A673 (cell line): ENCODE results near the gene CHCHD6. TPM values are rescaled to one million over a fixed set of nuclear protein-coding genes. Genes with fewer than 3 reads are reported as not detected.

Experiments used
- BruUV-seq: library from RNA; stranded (reverse); fragments of 400-500 nt; replicated peaks from 2 replicates; lab custom pipeline; 2021; lab: Mats Ljungman, UMichigan
- CTCF ChIA-PET: fragments of 300-600 bp; sonication (Branson Sonifier 250); formaldehyde crosslinking; loops from one replicate; lab custom pipeline; 2022; ENCODE audit warnings: antibody characterized with exemption; lab: Charles Lee
- POLR2A ChIA-PET: fragments of 300-600 bp; sonication (Branson Sonifier 250); formaldehyde crosslinking; loops from one replicate; lab custom pipeline; 2022; ENCODE audit warnings: antibody characterized with exemption; ENCODE audit not compliant: low non-redundant PET; lab: Charles Lee
- DNase-seq: peaks from one replicate; pipeline ENCODE4 v3.0.0-alpha.2; 2015; ENCODE audit warnings: low spot score
- H3K27ac ChIP-seq: fragments of 200-600 bp; sonication (generic); 2 replicates; pipeline ENCODE4 v1.5.1; 2016; ENCODE audit warnings: mixed run types, low read depth, mild to moderate bottlenecking, mixed read lengths, antibody characterized with exemption, low read length; ENCODE audit not compliant: poor library complexity, severe bottlenecking
- H3K27me3 ChIP-seq: fragments of 200-600 bp; sonication (generic); replicated peaks from 2 replicates; pipeline ENCODE4 v1.6.1; 2017; ENCODE audit warnings: mixed run types, low read depth, mild to moderate bottlenecking, mixed read lengths, antibody characterized with exemption, low read length; ENCODE audit not compliant: insufficient read depth, poor library complexity
- H3K36me3 ChIP-seq: fragments of 200-600 bp; sonication (generic); 2 replicates; pipeline ENCODE4 v1.6.1; 2016; ENCODE audit warnings: mixed run types, mild to moderate bottlenecking, mixed read lengths, antibody characterized with exemption, low read length; ENCODE audit not compliant: insufficient read depth, poor library complexity, severe bottlenecking
- H3K4me1 ChIP-seq: fragments of 200-600 bp; sonication (generic); 2 replicates; pipeline ENCODE4 v1.6.1; 2017; ENCODE audit warnings: mixed run types, mild to moderate bottlenecking, mixed read lengths, antibody characterized with exemption, low read length; ENCODE audit not compliant: insufficient read depth, poor library complexity, severe bottlenecking
- H3K4me3 ChIP-seq: fragments of 200-600 bp; sonication (generic); 2 replicates; pipeline ENCODE4 v1.5.1; 2016; ENCODE audit warnings: low read depth, mixed run types, mild to moderate bottlenecking, mixed read lengths, low read length; ENCODE audit not compliant: poor library complexity, severe bottlenecking
- H3K9me3 ChIP-seq: fragments of 200-600 bp; sonication (generic); 2 replicates; pipeline ENCODE4 v1.6.1; 2016; ENCODE audit warnings: mixed run types, low read depth, mild to moderate bottlenecking, mixed read lengths, antibody characterized with exemption, low read length; ENCODE audit not compliant: poor library complexity, severe bottlenecking
- EZH2 ChIP-seq: fragments of 200-600 bp; sonication (generic); IDR thresholded peaks from 2 replicates; pipeline ENCODE4 v1.6.1; 2017; ENCODE audit warnings: borderline replicate concordance, low read depth, mild to moderate bottlenecking, mixed read lengths, antibody characterized with exemption, low read length; ENCODE audit not compliant: poor library complexity, severe bottlenecking
- intact Hi-C: fragments of 100-400 bp; cut with micrococcal nuclease; formaldehyde crosslinking; loops from one replicate; pipeline ENCODE4 v1.10.0; 2022; ENCODE audit not compliant: unreplicated experiment
- total RNA-seq: library from RNA; stranded (reverse); gene quantifications from 2 replicates; pipeline ENCODE4 v1.2.3, GENCODE V29; 2021
- TF ChIP-seq, protein P1 (sequence below): fragments of 300-800, 200-600 bp; sonication (generic); conservative IDR thresholded peaks from 2 replicates; pipeline ENCODE4 v1.5.1; 2017; ENCODE audit warnings: low read depth, mild to moderate bottlenecking, antibody characterized with exemption, low read length, moderate library complexity, mixed read lengths

The CHCHD6 gene
- total RNA-seq, 1 experiment from 2014 or later = 23.3 TPM

DNA sequence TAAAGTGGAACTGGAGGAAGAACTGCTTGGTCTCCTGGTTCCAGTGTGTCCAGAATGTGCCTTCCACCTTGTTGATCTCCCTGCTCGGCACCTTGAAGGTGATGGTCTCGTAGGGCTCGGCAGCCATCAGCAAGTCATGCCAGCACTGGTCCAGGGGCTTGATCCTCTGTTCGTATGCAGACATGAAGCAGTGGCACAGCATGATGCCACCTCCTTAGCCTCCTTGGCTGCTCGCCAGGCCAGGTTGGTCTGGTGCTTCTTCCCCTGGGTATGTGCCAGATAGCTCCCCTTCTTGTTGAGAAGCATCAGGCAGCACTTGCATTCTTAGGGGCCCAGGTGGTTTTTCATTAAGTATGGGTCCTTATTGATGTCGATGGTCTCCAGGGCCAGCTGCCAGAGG, 31.3 kb upstream of the CHCHD6 start:
- Histone ChIP-seq H3K4me1 (no peaks in the 10 kb centered on the region), H3K4me3 (no peak overlapping the region), H3K27ac (no peak overlapping the region), H3K27me3 (no peaks in the 10 kb centered on the region), H3K36me3 (no peaks in the 10 kb centered on the region), H3K9me3 (peaks cover 6% of the 10 kb centered on the region)
- DNase-seq = no peak
- ChIA-PET CTCF (no interaction called here), POLR2A (no interaction called here)
- TF ChIP-seq EZH2 = no peak
- TF ChIP-seq, protein P1, sequence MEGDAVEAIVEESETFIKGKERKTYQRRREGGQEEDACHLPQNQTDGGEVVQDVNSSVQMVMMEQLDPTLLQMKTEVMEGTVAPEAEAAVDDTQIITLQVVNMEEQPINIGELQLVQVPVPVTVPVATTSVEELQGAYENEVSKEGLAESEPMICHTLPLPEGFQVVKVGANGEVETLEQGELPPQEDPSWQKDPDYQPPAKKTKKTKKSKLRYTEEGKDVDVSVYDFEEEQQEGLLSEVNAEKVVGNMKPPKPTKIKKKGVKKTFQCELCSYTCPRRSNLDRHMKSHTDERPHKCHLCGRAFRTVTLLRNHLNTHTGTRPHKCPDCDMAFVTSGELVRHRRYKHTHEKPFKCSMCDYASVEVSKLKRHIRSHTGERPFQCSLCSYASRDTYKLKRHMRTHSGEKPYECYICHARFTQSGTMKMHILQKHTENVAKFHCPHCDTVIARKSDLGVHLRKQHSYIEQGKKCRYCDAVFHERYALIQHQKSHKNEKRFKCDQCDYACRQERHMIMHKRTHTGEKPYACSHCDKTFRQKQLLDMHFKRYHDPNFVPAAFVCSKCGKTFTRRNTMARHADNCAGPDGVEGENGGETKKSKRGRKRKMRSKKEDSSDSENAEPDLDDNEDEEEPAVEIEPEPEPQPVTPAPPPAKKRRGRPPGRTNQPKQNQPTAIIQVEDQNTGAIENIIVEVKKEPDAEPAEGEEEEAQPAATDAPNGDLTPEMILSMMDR = no peak
- BruUV-seq = no TSS peak
- intact Hi-C loops = loop anchor here (10.0 kb wide), 1 partner anchor 312 kb away; the partner anchor contains the start of gene PLXNA1

DNA sequence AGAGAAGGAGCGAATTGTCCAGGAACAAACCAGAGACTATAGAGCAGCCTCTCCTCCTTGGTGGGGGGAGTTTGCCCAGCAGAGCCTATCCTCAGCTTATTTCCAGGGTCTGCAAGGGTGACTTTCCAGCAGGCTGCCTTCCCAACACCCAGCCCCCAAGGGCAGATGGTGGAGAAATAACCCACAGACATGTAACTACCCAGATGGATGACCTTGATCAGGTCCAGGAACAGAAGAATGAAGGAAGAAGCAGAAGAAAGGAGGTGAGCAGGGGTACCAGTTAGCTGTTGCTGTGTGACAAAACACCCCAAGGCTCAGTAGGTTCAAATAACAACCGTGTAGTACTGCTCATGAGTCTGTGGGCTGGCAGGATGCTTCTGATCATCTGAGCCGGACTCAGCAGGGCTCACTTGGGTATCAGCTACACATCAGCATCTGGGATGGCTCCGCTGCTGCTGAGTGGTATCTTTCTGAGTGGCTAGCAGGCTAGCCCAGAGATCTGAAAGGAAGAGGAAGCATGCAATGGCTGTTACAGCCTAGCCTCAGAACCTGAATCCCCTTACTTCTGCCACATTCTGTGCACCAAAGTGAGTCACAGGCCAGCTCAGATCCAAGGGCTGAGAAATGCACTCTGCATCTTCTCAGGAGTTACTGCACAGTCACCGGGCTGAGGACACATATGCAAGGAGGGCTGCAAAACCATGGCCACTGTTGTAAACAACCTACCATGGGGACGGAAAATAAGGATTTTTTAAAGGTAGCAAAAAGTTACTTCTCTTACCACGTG, 26.9 kb upstream of the CHCHD6 start:
- no TSS peak for BruUV-seq
- ChIA-PET POLR2A (no interaction called here), CTCF (interaction anchor here (0.6 to 0.7 kb wide), 2 partner anchors 8 to 779 kb away, joined by 3 to 6 read pairs; no protein-coding TSS in a partner anchor)
- no peak overlapping the region for H3K27ac ChIP-seq
- no peaks in the 10 kb centered on the region for H3K36me3 ChIP-seq
- intact Hi-C loops = loop anchor here (10.0 kb wide), 1 partner anchor 308 kb away; the partner anchor contains the start of gene PLXNA1
- peaks cover 20% of the 10 kb centered on the region for H3K4me1 ChIP-seq
- H3K27me3 ChIP-seq = no peaks in the 10 kb centered on the region
- H3K4me3 ChIP-seq = no peak overlapping the region
- no peak for DNase-seq
- TF ChIP-seq, protein P1 = no peak
- TF ChIP-seq EZH2 = no peak
- peaks cover 6% of the 10 kb centered on the region for H3K9me3 ChIP-seq

DNA sequence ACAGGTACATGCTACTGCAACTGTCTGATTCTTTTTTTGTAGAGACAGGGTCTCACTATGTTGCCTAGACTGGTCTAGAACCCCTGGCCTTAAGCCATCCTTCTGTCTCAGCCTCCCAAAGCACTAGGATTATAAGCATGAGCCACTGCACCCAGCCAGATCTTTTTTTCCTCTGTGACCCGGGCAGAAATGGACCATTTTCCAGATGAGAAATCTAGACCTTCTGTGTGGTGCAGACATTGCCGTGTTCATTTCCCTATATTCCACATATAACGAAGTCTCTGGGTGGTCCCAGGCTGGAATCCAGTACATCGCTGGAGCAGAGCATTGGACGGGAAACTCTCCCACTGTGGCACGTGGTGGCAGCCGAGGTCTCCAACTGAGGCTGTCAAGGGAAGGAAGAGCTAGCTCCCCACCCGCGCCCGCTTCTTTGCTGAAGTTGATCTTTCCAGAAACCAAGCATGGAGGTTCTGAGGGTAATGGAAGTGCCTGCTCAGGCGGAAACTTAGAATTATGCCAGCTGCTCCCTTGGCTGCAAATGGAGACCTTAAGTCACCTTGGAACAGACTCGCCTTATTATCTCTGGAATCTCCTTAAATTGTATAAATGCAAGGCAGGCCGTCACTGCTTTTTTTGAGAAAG, 26.1 kb upstream of the CHCHD6 start:
- TF ChIP-seq, protein P1 = no peak
- no peak for TF ChIP-seq EZH2
- POLR2A ChIA-PET = no interaction called here
- CTCF ChIA-PET = no interaction called here
- Histone ChIP-seq H3K9me3 (peaks cover 6% of the 10 kb centered on the region), H3K4me3 (no peak overlapping the region), H3K27ac (no peak overlapping the region), H3K36me3 (no peaks in the 10 kb centered on the region), H3K27me3 (no peaks in the 10 kb centered on the region), H3K4me1 (peaks cover 20% of the 10 kb centered on the region)
- no TSS peak for BruUV-seq
- no peak for DNase-seq
- intact Hi-C loops = loop anchor here (2.0 to 10.0 kb wide), 2 partner anchors 307 to 867 kb away; partner anchors contain the start of gene PLXNA1
